ENCODE results near the gene DYNC1I1.
"Not testable (repeated sequence)": the region's sequence is repeated elsewhere in the genome, so short reads cannot be mapped to it uniquely, and the experiment has no call there.

The DYNC1I1 gene

DNA sequence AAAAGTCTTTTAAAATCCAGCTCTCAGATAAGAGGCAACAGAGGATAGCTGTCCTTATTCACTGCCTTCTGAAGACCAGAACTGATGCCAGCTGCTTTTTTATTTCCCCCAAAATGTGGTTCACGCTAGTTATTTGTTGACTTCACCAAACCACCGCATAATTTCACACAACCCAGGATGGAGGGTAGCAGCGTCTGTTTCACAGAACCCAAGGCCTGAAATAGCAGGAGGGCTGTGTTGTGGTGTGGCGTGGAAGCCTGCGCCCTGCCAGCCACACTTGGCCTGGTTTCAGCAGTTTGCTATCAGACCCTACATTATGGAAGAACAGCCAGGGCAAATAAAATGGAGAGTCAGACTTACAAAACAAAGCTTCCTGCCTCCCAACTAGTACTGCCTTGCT lies 155.4 kb downstream of the DYNC1I1 start:
- Mint-ChIP-seq H3K9me3 (ENCODE audit: low read depth) (no peaks in the 10 kb centered on the region), H3K4me1 (ENCODE audit: low read depth) (no peaks in the 10 kb centered on the region), H3K27ac (no peak overlapping the region), H3K4me3 (no peak overlapping the region), H3K27me3 (peaks cover 7% of the 10 kb centered on the region), H3K36me3 (no peaks in the 10 kb centered on the region)

DNA sequence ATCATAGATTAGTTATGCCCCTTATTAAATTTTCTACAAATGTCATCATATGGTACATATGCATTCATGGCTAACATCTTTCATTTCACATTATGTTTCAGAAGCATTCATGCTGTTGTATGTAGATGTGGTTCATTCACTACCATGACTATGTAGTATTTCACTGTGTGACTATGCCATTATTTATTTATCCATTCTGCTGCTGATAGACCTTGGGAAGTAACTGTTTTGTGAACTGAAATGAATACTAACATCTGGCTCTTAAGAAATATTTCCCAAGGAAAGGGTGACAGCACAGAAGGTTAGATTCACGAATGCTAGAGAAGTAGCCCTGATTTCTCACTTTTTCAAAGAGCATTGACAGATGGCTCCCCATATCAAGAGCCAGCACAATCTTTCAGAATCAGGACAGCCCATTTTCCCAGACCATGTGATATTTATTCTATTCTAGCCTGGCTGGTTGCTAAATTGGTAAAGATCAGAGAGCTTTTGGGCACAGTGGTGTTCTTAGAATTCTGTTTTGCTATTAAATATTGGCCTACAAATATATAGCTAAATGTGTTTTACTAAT lies 157.4 kb downstream of the DYNC1I1 start:
- no peaks in the 10 kb centered on the region for H3K36me3 Mint-ChIP-seq
- H3K4me3 Mint-ChIP-seq = no peak overlapping the region
- H3K9me3 Mint-ChIP-seq (ENCODE audit: low read depth) = no peaks in the 10 kb centered on the region
- H3K27ac Mint-ChIP-seq = no peak overlapping the region
- H3K4me1 Mint-ChIP-seq (ENCODE audit: low read depth) = no peaks in the 10 kb centered on the region
- peaks cover 4% of the 10 kb centered on the region for H3K27me3 Mint-ChIP-seq

DNA sequence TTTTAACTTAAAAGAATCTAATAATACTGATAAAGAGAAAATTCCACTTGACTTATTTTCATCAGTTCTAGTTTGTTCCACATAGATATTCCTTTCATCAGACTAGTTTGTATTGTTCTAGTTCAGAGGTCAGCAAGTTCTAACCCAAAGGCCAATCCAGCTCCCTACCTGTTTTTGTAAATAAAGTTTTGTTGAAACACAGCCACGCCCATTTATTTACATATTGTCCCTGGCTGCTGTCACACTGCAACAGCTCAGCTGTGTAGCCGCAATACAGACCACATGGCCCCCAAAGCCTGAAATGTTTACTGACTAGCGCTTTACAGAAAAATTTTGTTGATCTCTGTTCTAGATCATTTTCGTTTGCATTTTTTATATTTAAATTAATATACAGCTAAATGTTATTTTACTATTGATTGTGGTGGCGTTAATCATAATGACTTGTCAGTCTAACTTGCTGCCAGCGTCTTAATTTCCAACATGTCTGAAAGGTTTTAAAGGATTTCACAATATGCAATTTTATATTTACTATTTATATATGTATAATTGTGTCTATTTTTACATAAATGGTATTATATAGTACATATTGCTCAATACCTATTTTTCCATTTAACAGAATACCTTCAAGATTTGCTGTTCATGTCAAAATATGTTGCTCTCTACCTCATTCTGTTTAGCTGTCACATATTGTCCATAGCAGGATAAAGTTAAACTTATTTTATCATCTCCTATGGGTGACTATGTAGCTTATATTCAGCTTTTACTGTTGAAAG lies 159.3 kb downstream of the DYNC1I1 start:
- H3K9me3 Mint-ChIP-seq (ENCODE audit: low read depth) = no peaks in the 10 kb centered on the region
- no peaks in the 10 kb centered on the region for H3K36me3 Mint-ChIP-seq
- no peak overlapping the region for H3K4me3 Mint-ChIP-seq
- H3K27ac Mint-ChIP-seq = no peak overlapping the region
- no peaks in the 10 kb centered on the region for H3K4me1 Mint-ChIP-seq (ENCODE audit: low read depth)
- peaks cover under 1% of the 10 kb centered on the region for H3K27me3 Mint-ChIP-seq

GRCh38 chr7:95933618-95934017 lies 161.3 kb downstream of the DYNC1I1 start:
- H3K27ac Mint-ChIP-seq = no peak overlapping the region
- no peak overlapping the region for H3K4me3 Mint-ChIP-seq
- H3K36me3 Mint-ChIP-seq = no peaks in the 10 kb centered on the region
- H3K4me1 Mint-ChIP-seq (ENCODE audit: low read depth) = no peaks in the 10 kb centered on the region
- no peaks in the 10 kb centered on the region for H3K27me3 Mint-ChIP-seq
- no peaks in the 10 kb centered on the region for H3K9me3 Mint-ChIP-seq (ENCODE audit: low read depth)

GRCh38 chr7:95944867-95945266 lies 172.5 kb downstream of the DYNC1I1 start:
- H3K27me3 Mint-ChIP-seq; H3K36me3 Mint-ChIP-seq; H3K4me3 Mint-ChIP-seq; H3K4me1 Mint-ChIP-seq (ENCODE audit: low read depth); H3K9me3 Mint-ChIP-seq (ENCODE audit: low read depth); H3K27ac Mint-ChIP-seq: not testable (repeated sequence)

DNA sequence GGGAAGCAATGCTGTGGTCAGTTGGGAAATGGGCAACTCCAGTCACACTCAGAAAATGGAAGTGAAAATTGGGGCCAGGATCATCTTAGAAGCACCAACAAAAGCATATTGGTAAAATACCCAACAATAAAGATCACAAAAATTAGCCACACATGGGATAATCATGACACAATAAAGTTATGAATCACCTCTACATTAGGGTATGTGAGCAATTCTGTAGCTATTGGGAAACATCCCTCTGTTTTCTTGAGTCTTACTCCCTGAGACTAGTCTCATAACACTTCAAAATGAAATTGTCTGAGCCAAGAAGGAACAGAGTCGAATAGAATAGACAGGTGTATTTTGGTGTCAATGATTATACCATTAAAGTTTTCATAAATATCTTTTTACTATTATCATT lies 178.3 kb downstream of the DYNC1I1 start:
- no peak overlapping the region for H3K4me3 Mint-ChIP-seq
- peaks cover 5% of the 10 kb centered on the region for H3K27me3 Mint-ChIP-seq
- no peaks in the 10 kb centered on the region for H3K9me3 Mint-ChIP-seq (ENCODE audit: low read depth)
- H3K4me1 Mint-ChIP-seq (ENCODE audit: low read depth) = no peaks in the 10 kb centered on the region
- H3K27ac Mint-ChIP-seq = no peak overlapping the region
- H3K36me3 Mint-ChIP-seq = no peaks in the 10 kb centered on the region

GRCh38 chr7:95951531-95951930 lies 179.2 kb downstream of the DYNC1I1 start:
- no peak overlapping the region for H3K4me3 Mint-ChIP-seq
- H3K27ac Mint-ChIP-seq = no peak overlapping the region
- H3K27me3 Mint-ChIP-seq = peaks cover 3% of the 10 kb centered on the region
- no peaks in the 10 kb centered on the region for H3K9me3 Mint-ChIP-seq (ENCODE audit: low read depth)
- H3K4me1 Mint-ChIP-seq (ENCODE audit: low read depth) = no peaks in the 10 kb centered on the region
- no peaks in the 10 kb centered on the region for H3K36me3 Mint-ChIP-seq

DNA sequence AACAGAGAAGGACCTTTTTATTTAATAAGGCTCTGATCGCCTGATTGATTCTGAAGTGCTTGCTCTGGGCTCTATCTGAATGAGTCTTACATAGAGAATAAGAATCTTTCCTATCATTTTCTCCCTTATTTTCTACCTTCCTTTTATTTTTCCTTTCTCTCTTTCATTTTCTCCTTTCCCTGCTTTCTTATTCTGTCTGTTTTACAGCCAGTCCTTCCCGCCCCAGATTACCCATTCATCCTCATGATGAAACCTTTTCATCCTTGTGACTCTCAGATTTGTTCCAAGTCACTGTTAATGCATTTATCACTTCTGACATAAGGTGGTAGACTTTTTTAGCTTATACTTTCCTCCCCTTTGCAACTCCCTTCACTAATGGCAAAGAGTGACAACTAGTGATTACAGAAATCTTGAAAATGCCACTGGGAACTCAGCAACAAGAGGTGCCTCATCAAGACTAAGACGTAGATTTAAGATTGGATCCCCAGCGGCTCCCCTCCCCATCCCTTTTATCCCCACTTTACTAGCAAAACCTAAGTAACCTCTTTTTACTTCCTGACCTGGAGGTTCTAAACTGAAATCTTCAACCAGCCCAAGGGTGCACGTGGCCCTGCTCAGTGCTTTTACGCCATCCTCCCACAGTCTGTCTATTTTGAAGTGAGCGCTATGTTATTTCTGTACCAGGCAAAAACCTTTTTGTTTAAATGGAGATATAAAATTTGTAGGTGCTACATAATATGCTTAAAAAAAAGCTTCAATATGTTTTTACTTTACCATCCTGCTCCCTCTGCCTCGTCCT lies 179.8 kb downstream of the DYNC1I1 start:
- H3K27ac Mint-ChIP-seq = no peak overlapping the region
- no peak overlapping the region for H3K4me3 Mint-ChIP-seq
- H3K27me3 Mint-ChIP-seq = peaks cover 3% of the 10 kb centered on the region
- H3K4me1 Mint-ChIP-seq (ENCODE audit: low read depth) = no peaks in the 10 kb centered on the region
- H3K9me3 Mint-ChIP-seq (ENCODE audit: low read depth) = no peaks in the 10 kb centered on the region
- H3K36me3 Mint-ChIP-seq = no peaks in the 10 kb centered on the region

- no peaks in the 10 kb centered on the region for H3K36me3 Mint-ChIP-seq
- H3K27ac Mint-ChIP-seq = no peak overlapping the region
- H3K4me3 Mint-ChIP-seq = no peak overlapping the region
- H3K9me3 Mint-ChIP-seq (ENCODE audit: low read depth) = no peaks in the 10 kb centered on the region
- no peaks in the 10 kb centered on the region for H3K4me1 Mint-ChIP-seq (ENCODE audit: low read depth)
- H3K27me3 Mint-ChIP-seq = peaks cover 3% of the 10 kb centered on the region
These were observed 180.5 kb downstream of the DYNC1I1 start for GRCh38 chr7:95952851-95953250.

DNA sequence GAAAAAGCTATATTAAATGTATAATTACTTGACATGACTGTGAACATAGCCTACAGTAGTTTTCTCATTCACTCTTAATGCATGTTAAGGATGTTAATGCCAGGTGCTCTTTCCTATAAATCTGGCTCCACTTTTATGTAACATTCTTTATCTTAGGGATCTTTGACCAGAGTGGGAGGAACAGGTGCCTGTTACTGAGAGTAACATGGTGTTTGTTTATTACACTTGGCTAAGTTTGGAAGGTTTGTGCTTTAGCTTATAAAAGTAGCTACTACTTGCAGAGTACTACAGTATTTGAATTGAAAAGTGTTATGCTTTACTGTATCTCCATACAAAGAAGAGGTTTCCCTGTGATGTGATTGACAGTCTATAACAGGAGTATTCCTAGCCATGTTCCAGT lies 183.4 kb downstream of the DYNC1I1 start:
- no peak overlapping the region for H3K27ac Mint-ChIP-seq
- peaks cover 3% of the 10 kb centered on the region for H3K27me3 Mint-ChIP-seq
- H3K4me1 Mint-ChIP-seq (ENCODE audit: low read depth) = no peaks in the 10 kb centered on the region
- no peak overlapping the region for H3K4me3 Mint-ChIP-seq
- H3K9me3 Mint-ChIP-seq (ENCODE audit: low read depth) = no peaks in the 10 kb centered on the region
- no peaks in the 10 kb centered on the region for H3K36me3 Mint-ChIP-seq

DNA sequence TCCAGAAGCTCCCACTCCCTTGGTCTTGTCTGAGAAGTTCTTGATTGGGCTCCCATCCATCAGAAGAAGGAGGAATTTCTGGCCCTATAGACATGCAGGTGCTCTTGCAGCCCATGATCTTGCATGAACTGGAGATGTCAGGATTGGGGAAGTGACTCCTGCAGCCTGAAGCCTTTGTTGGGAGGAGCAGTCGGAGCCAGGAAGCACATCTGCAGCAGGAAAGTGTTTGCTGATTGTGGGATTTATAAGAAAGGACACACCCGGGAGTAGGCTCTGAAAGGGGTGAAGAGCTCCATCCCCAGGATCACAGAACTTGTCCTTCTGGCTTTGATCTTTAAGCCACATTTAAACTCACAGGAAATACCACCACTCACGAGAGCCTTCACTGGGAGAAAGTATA lies 185.2 kb downstream of the DYNC1I1 start:
- H3K4me1 Mint-ChIP-seq (ENCODE audit: low read depth) = no peaks in the 10 kb centered on the region
- no peak overlapping the region for H3K27ac Mint-ChIP-seq
- H3K9me3 Mint-ChIP-seq (ENCODE audit: low read depth) = no peaks in the 10 kb centered on the region
- no peaks in the 10 kb centered on the region for H3K27me3 Mint-ChIP-seq
- no peak overlapping the region for H3K4me3 Mint-ChIP-seq
- H3K36me3 Mint-ChIP-seq = no peaks in the 10 kb centered on the region

DNA sequence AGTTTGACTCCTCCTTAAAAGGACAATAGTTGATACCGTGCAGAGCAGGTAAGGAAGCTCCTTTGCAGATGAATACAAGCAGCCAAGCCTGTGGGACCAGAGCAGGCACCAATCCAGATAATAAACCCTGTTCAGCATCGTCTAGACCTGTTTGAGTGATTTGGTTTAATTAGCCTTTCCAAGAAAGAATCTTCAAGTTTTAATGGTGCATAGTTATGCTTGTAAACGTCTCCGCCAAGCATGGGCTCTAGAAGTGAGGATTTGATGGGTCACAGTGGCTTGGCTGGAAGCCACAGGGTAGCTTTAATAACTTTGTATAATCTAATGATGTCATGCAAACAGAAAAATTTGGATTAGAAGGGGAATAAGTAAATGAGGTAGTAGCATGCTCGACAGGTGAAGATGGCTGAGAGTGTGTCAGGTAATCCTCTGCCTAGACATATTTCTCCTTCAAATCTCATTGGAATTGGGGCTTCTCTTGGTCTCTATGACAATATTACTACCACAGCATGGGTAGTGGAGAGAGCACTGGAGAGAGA lies 188.4 kb downstream of the DYNC1I1 start:
- Mint-ChIP-seq H3K27ac (no peak overlapping the region), H3K36me3 (no peaks in the 10 kb centered on the region), H3K9me3 (ENCODE audit: low read depth) (no peaks in the 10 kb centered on the region), H3K27me3 (peaks cover 6% of the 10 kb centered on the region), H3K4me3 (no peak overlapping the region), H3K4me1 (ENCODE audit: low read depth) (no peaks in the 10 kb centered on the region)

DNA sequence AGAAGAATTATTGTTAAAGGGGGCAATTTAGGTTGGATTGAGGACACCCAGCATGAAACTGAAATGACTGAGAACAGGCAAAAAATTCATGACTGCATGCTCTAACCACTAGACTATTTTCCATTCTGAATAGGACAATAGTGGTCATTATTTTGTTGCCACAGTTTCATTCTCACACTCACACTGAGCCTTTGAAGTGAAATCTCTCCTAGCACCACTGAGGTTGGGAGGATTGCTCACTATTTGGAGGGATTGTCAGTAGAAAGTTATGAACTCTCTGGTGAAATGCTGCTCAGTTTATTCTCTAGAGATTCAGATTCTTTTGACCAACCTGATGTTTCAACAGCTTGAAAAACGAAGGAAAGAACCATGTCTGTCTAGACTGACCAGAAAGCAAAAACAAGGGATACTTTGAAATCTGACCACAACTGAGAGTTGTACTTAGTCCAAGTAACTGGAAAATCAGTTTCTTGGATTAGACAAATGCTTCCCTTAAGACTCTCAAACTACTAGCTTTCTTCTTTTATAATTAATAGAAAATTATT lies 191.2 kb downstream of the DYNC1I1 start:
- H3K36me3 Mint-ChIP-seq = no peaks in the 10 kb centered on the region
- H3K27me3 Mint-ChIP-seq = peaks cover 10% of the 10 kb centered on the region
- no peak overlapping the region for H3K27ac Mint-ChIP-seq
- H3K4me1 Mint-ChIP-seq (ENCODE audit: low read depth) = no peaks in the 10 kb centered on the region
- H3K4me3 Mint-ChIP-seq = no peak overlapping the region
- no peaks in the 10 kb centered on the region for H3K9me3 Mint-ChIP-seq (ENCODE audit: low read depth)

DNA sequence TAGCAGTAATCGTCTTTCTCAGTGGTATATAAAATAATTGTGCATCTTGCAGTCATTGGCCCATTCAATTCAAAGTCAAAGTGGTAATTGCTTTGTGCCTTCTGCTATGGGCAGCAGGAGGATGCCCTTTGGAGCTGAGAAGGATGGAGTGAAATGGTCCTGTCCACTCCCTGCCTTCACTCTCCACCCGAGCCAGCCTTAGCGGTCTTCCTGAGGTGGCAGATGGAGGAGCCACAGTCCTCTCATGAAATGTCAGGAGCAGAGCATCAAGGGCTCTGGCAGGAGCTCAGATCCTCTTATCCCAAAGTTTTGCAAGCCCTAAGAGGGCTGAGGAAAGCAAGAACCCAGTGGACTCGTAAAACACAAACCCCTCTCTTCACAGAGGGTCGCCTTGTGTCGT lies 199.4 kb downstream of the DYNC1I1 start:
- H3K4me3 Mint-ChIP-seq = no peak overlapping the region
- no peaks in the 10 kb centered on the region for H3K9me3 Mint-ChIP-seq (ENCODE audit: low read depth)
- H3K4me1 Mint-ChIP-seq (ENCODE audit: low read depth) = no peaks in the 10 kb centered on the region
- peaks cover 2% of the 10 kb centered on the region for H3K27me3 Mint-ChIP-seq
- H3K36me3 Mint-ChIP-seq = no peaks in the 10 kb centered on the region
- no peak overlapping the region for H3K27ac Mint-ChIP-seq

- H3K9me3 Mint-ChIP-seq (ENCODE audit: low read depth) = no peaks in the 10 kb centered on the region
- H3K27me3 Mint-ChIP-seq = peaks cover 1% of the 10 kb centered on the region
- H3K27ac Mint-ChIP-seq = no peak overlapping the region
- H3K36me3 Mint-ChIP-seq = no peaks in the 10 kb centered on the region
- no peak overlapping the region for H3K4me3 Mint-ChIP-seq
- H3K4me1 Mint-ChIP-seq (ENCODE audit: low read depth) = no peaks in the 10 kb centered on the region
These were observed 200.2 kb downstream of the DYNC1I1 start for GRCh38 chr7:95972523-95972922.

Measured in activated naive CD8-positive, alpha-beta T cell (primary cell).